Activated B cell treated with CpG ODN at 0.5 μM for 24 hours (primary cell): Measurements from ENCODE around the gene DMBT1. TPM values are rescaled to one million over a fixed set of nuclear protein-coding genes. Genes with fewer than 3 reads are reported as not detected.

Source experiments
- ATAC-seq: fragments of 200-7000 bp; cut with Tn5 transposase; one replicate; pipeline ENCODE4 v1.10.0; 2021; ENCODE audit warnings: low read depth, mild to moderate bottlenecking, moderate library complexity
- CTCF ChIA-PET: fragments of 350-600 bp; sonication (Branson Sonifier 250); formaldehyde crosslinking; loops from one replicate; lab custom pipeline; 2021; ENCODE audit warnings: antibody characterized with exemption; lab: Charles Lee
- POLR2A ChIA-PET: fragments of 350-600 bp; sonication (Branson Sonifier 250); formaldehyde crosslinking; loops from one replicate; lab custom pipeline; 2021; ENCODE audit warnings: antibody characterized with exemption; lab: Charles Lee
- DNase-seq: peaks from one replicate; pipeline ENCODE4 v3.0.0; 2022
- H3K27ac Mint-ChIP-seq: one replicate; pipeline ENCODE4 v1.8.0; 2020; ENCODE audit warnings: mixed read lengths
- H3K27me3 Mint-ChIP-seq: one replicate; pipeline ENCODE4 v1.8.0; 2021; ENCODE audit warnings: mixed read lengths
- H3K36me3 Mint-ChIP-seq: one replicate; pipeline ENCODE4 v1.8.0; 2021; ENCODE audit warnings: low read depth, mixed read lengths
- H3K4me1 Mint-ChIP-seq: one replicate; pipeline ENCODE4 v1.8.0; 2021; ENCODE audit warnings: mixed read lengths
- H3K4me3 Mint-ChIP-seq: one replicate; pipeline ENCODE4 v1.8.0; 2020; ENCODE audit warnings: mild to moderate bottlenecking, mixed read lengths
- H3K9me3 Mint-ChIP-seq: one replicate; pipeline ENCODE4 v1.8.0; 2020; ENCODE audit warnings: mixed read lengths
- intact Hi-C: fragments of 100-400 bp; cut with micrococcal nuclease; formaldehyde crosslinking; loops from one replicate; pipeline ENCODE4 v1.15.1; 2024
- total RNA-seq: library from RNA; stranded (reverse); gene quantifications from 2 replicates; pipeline ENCODE4 v1.2.3, GENCODE V29; 2022
- TF ChIP-seq, protein P1 (sequence below): fragments of 200-600 bp; IDR thresholded peaks from one replicate; pipeline ENCODE4 v1.8.0; 2022; ENCODE audit warnings: antibody characterized with exemption, mild to moderate bottlenecking

DMBT1 gene
- total RNA-seq, 1 donor from 2014 or later = not detected

DNA sequence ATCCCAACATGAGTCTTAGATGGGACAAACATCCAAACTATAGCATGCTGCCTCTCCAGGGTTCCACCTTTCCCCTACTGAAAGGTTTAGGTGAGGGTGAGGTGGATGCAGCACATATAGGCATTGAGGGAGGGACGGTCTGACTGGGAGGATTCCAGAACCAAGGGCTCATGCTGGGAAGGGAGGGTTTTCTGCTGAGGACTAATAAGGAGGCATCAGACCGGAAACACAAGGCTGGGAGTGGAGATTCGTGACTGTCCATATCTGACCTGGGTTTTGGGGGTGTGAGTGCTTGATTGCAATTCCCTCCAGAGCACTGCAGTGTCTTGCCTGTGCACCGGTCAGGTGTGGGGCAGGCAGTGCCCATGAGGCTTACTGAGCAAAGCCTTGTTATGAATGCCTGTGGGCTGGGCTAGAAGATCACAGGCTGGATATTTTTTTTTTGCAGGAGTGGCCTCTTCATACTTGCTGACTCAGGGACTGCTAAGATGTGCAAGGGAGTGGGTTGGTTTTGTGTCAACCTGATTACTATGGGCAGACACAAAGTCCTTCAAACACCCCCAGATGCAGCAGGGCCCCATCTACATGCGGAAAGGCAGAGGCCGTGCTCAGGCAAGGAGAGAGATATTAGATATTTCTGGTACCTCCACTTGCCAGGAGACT, 26.7 kb downstream of the DMBT1 start:
- no peak overlapping the region for H3K27ac Mint-ChIP-seq
- intact Hi-C loops = no loop called here

DNA sequence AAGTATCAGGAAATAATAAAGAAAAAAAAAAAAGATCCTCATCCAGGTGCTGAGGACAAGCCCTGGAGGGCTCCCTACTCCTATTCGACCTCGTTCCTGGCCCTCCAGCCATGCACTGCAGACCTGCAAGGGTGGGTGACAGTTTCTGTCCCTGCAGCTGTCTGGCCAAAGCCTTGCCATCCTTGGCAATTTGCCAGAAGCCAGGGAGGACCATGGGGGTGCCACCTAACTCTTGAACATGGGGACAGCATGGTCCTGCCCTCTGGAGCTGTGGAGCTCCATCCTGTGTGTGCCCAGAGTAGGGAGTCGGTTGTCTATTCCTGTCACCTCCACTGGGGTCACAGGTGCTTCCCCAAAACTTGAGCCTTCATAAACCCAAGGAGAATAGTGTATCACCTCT, 27.8 kb downstream of the DMBT1 start:
- ChIA-PET CTCF (no interaction called here), POLR2A (no interaction called here)
- Mint-ChIP-seq H3K27ac (no peak overlapping the region), H3K4me1 (no peaks in the 10 kb centered on the region), H3K36me3 (no peaks in the 10 kb centered on the region), H3K4me3 (no peak overlapping the region), H3K9me3 (no peaks in the 10 kb centered on the region), H3K27me3 (peaks cover 1% of the 10 kb centered on the region)
- TF ChIP-seq, protein P1, sequence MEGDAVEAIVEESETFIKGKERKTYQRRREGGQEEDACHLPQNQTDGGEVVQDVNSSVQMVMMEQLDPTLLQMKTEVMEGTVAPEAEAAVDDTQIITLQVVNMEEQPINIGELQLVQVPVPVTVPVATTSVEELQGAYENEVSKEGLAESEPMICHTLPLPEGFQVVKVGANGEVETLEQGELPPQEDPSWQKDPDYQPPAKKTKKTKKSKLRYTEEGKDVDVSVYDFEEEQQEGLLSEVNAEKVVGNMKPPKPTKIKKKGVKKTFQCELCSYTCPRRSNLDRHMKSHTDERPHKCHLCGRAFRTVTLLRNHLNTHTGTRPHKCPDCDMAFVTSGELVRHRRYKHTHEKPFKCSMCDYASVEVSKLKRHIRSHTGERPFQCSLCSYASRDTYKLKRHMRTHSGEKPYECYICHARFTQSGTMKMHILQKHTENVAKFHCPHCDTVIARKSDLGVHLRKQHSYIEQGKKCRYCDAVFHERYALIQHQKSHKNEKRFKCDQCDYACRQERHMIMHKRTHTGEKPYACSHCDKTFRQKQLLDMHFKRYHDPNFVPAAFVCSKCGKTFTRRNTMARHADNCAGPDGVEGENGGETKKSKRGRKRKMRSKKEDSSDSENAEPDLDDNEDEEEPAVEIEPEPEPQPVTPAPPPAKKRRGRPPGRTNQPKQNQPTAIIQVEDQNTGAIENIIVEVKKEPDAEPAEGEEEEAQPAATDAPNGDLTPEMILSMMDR = no peak
- intact Hi-C loops = no loop called here
- ATAC-seq (no peak), DNase-seq (no peak)

More for the DNA sequence above, 26.7 kb downstream of the DMBT1 start:
- ChIA-PET POLR2A (no interaction called here), CTCF (no interaction called here)
- no peaks in the 10 kb centered on the region for H3K4me1 Mint-ChIP-seq
- ATAC-seq (no peak), DNase-seq (no peak)
- H3K4me3 Mint-ChIP-seq = no peak overlapping the region
- H3K36me3 Mint-ChIP-seq = no peaks in the 10 kb centered on the region
- TF ChIP-seq, protein P1 = no peak
- no peaks in the 10 kb centered on the region for H3K9me3 Mint-ChIP-seq
- H3K27me3 Mint-ChIP-seq = no peaks in the 10 kb centered on the region

DNA sequence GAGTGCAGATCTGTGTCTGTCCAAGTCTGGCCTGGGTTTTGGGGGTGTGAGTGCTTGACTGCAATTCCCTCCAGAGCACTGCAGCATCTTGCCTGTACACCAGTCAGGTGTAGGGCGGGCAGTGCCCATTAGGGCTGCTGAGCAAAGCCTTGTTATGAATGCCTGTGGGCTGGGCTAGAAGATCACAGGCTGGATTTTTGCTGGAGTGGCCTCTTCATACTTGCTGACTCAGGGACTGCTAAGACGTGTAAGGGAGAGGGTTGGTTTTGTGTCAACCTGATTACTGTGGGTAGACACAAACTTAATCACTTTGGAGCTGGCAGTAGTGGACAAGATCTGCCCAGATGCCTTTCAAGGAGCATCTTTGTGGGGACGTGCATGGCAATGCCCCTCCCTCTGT, 29.6 kb downstream of the DMBT1 start:
- no peak for ATAC-seq
- POLR2A ChIA-PET = no interaction called here
- DNase-seq = no peak
- Mint-ChIP-seq H3K9me3 (no peaks in the 10 kb centered on the region), H3K27ac (no peak overlapping the region), H3K4me1 (no peaks in the 10 kb centered on the region), H3K36me3 (no peaks in the 10 kb centered on the region), H3K27me3 (peaks cover 2% of the 10 kb centered on the region), H3K4me3 (no peak overlapping the region)
- CTCF ChIA-PET = no interaction called here
- intact Hi-C loops = no loop called here
- TF ChIP-seq, protein P1 = no peak

DNA sequence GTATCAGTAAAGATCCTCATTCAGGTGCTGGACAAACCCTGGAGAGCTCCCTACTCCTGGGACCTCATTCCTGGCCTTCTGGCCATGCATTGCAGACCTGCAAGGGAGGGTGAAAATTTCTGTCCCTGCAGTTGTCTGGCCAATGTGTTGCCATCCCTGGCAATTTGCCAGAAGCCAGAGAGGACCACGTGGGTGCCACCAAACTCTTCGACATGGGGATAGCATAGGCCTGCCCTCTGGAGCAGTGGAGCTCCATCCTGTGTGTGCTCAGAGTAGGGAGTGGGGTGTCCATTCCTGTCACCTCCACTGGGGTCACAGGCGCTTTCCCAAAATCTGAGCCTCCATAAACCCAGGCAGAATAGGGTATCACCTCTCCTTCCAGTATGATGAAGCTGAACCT, 31.2 kb downstream of the DMBT1 start:
- Mint-ChIP-seq H3K27ac (no peak overlapping the region), H3K9me3 (no peaks in the 10 kb centered on the region), H3K36me3 (no peaks in the 10 kb centered on the region), H3K27me3 (peaks cover 2% of the 10 kb centered on the region), H3K4me1 (no peaks in the 10 kb centered on the region), H3K4me3 (no peak overlapping the region)
- DNase-seq (no peak), ATAC-seq (no peak)
- ChIA-PET POLR2A (no interaction called here), CTCF (no interaction called here)
- TF ChIP-seq, protein P1 = no peak
- intact Hi-C loops = no loop called here

DNA sequence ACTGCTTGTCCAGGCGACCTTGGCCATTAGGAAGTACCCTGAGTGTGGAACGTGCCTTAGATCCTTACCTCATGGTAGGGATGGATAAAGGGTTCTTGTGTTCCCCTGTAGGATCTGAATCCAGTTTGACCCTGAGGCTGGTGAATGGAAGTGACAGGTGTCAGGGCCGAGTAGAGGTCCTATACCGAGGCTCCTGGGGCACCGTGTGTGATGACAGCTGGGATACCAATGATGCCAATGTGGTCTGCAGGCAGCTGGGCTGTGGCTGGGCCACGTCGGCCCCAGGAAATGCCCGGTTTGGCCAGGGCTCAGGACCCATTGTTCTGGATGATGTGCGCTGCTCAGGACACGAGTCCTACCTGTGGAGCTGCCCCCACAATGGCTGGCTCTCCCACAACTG, 31.6 kb downstream of the DMBT1 start:
- ChIA-PET POLR2A (no interaction called here), CTCF (no interaction called here)
- Mint-ChIP-seq H3K27ac (no peak overlapping the region), H3K4me1 (no peaks in the 10 kb centered on the region), H3K27me3 (peaks cover 2% of the 10 kb centered on the region), H3K9me3 (no peaks in the 10 kb centered on the region), H3K4me3 (no peak overlapping the region), H3K36me3 (no peaks in the 10 kb centered on the region)
- intact Hi-C loops = no loop called here
- TF ChIP-seq, protein P1 = no peak
- DNase-seq (no peak), ATAC-seq (no peak)
